HG03378 (cell line): ENCODE measurements around the gene TGIF1.
"Not testable (repeated sequence)": the region's sequence is repeated elsewhere in the genome, so short reads cannot be mapped to it uniquely, and the experiment has no call there.

Experiments used
- ATAC-seq: cut with Tn5 transposase; IDR thresholded peaks from one replicate; pipeline ENCODE4 v1.9.1; 2021; ENCODE audit warnings: mild to moderate bottlenecking, moderate library complexity; ENCODE audit not compliant: unreplicated experiment

Gene TGIF1

DNA sequence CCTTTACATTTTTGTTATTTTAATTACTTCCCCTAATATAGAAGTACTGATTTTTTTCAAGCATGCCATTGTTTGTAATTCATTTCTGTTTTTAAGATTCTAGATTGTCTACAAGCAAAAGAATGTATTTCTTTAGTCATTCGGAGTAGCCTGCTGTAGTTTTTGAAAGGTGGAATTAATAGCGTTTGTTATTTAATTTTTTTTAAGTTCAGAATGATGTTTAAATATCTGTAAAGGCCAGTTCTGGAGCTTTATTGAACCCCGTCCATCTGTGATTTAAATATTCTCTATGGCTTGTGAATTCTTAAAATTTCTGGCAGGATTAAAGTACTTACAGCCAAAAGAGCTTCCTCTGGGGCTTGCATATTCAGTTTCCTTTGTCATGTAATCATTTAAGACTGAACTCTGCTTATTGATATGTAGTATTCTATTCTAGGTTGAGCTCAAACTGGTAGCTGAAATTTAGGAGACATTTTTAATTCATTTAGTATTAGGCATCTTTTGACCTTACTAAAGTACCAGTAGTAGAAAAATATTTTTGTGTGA, 5.2 kb downstream of the TGIF1 start:
- ATAC-seq: no peak

DNA sequence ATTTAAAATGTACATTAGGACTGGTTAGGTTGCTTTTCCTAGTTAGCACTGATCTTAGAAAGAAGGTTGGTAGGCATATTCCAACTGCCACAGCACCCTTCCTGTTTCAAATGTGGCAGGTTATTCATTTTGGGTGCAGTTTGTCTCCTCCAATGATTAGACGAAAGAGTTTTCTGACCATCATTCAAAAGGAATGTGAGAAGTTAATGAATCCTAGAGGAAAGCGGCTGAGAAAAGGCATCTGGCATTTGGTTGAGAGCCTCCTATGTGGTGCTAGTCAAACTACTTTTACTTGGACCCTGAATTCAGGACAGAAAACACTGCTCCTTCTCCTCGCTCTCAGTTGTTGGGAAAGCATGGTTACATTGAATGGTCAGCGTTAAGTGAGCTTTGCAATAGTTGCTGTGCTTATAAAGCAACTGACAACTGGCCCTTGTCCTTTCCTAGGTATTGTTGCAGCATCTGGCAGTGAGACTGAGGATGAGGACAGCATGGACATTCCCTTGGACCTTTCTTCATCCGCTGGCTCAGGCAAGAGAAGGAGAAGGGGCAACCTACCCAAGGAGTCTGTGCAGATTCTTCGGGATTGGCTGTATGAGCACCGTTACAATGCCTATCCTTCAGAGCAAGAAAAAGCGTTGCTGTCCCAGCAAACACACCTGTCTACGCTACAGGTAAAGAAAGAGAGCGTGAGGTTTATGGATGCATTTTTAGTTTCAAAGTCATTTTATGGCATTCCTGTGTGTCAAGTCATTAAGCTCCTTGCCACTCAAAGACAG, 6.1 kb downstream of the TGIF1 start:
- no peak for ATAC-seq

DNA sequence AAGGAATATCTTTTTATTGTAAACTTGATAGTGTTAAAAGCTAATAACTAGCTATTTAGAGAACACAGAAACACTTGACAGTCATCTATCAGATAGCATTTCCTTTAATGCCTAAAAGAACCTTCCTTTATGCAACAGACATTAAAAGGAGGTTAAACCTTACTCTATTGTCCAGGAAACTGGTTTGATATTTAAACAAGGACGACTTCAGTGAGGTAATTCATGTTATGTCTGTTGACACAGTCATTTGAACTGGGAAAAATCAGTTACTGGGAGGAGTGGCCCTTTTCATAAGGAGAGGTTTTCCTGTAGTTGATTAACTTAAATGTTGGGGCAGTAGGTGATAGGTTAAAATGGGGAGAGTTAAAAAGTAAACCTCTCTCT, 6.7 kb downstream of the TGIF1 start:
- no peak for ATAC-seq

DNA sequence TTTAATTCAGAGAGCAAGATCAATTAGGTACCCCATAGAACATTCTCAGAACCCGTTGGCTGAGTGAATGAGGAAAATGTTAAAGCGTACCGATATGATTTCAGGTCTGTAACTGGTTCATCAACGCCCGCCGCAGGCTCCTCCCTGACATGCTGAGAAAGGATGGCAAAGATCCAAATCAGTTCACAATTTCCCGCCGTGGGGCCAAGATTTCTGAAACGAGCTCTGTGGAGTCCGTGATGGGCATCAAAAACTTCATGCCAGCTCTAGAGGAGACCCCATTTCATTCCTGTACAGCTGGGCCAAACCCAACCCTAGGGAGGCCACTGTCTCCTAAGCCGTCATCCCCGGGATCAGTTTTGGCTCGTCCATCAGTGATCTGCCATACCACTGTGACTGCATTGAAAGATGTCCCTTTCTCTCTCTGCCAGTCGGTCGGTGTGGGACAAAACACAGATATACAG, 7.3 kb downstream of the TGIF1 start:
- ATAC-seq: no peak

DNA sequence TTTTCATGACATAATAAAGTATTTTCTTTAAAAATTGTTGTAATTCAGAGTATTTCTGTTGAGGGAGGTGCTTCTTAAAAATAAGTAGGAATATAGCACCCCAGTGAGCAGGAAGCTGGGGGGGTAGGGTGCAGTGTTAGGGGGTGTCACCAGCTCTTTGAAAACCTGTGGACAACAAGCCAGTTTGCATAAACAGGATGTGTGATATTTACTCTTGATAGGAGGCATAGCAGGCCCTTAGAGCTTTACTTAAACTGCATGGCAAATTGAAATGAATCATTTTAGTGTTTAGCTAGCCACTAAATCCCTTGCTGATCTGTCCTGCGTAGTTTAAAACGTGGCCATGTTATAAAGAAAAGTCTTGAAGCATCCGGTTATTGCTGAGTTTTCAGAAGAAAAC, 8.4 kb downstream of the TGIF1 start:
- no peak for ATAC-seq

DNA sequence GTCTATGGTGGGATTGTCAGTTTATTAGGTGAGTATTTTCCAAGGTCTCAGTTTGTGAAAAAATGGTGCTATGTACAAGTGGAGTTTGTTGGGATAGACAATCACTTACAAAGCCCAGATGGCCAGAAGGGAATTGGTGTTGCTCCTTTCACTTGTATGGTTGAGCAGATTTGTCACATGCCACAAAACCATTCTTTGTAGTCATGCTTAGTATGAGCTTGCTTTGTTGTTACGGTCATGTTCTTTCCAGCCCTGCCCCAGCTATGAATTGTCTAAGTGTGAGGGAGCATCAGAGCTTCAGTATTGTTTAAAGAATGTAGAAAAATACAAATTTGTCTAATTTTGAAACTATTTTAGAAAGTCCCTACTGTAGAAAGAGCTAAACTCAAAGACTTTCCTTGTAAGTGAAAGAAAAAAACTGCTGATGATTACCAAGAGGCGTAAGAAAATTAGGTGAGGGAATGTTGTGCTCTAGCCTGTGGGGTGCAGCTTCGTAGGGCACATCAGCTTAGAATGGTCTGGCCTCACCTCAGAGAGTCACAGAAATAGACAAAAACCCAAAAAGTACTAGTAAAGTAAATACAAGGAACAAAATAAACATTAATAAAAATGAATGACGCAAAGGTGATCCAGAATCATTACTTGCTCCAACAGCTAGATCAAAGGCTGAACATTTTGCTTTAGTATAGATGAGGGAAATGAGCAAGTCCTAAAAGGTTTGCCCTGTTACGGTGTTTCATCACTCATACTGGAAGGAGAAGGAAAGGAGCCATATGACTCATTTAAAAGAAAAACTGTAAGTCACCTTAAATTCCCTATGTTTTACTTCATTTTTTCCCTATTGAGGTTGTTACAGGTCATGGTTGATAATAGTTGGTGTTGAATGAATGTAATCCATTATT, 9.2 kb downstream of the TGIF1 start:
- ATAC-seq: peak; percentile 43

DNA sequence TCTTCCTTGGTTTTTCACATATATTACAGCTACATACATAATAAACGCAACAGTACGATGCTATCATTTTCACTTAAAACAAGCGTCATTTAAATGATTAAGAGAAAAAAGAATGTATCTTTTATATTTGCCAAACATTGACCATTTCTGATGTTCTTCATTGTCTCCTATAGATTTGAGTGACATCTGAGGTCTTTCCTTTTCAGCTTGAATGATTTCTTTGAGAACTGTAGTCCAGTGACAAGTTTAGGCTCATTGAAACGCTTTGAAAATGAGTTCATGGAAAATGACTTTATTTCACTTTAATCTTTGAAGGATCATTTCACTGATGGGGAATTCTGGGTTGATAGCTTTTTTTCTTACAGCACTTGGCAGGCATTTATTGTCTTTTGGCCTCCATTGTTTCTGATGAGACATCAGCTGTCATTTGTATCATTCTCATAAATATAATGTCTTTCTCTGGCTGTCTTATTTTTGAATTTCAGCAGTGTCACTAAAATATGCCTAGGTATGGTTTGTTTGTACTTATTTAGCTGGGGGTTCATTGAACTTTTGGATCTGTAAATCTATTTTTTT, 10.9 kb downstream of the TGIF1 start:
- ATAC-seq: no peak

DNA sequence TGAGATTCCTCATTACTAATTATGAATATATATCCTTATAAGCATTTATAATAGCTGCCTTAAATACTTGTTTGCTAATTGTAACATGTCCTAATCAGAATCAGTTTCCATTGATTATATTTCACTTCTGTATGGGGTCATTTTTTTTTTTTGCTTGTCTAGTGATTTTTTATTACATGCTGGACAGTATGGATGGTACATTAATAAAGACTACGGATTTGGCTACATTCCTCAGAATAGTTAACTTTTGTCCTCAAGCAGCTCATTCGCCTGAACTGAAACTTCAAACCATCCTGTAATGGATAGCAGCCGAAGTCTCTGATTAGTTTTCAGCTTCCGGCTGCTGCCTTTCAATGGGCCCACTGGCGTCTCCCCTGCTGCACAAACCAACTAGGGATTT, 11.7 kb downstream of the TGIF1 start:
- no peak for ATAC-seq

DNA sequence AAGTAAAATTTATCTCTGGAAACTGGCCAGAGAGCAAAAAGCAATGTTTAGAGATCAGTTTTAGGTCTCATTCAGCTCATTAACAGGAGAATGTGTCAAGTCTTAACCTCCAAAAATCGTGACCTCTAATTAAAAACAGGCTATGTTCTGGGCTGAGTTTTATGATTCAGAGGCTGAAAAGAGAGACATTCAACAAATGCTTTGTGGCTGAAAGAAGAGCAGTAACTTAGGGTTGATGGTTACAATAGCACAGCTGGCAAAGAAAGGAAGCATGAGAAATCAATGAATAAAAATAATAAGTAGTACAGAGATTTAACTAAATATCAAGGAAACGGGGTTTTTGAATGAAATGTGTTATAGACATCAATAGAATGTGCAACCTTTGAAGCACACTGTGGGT, 13.1 kb downstream of the TGIF1 start:
- ATAC-seq: no peak

DNA sequence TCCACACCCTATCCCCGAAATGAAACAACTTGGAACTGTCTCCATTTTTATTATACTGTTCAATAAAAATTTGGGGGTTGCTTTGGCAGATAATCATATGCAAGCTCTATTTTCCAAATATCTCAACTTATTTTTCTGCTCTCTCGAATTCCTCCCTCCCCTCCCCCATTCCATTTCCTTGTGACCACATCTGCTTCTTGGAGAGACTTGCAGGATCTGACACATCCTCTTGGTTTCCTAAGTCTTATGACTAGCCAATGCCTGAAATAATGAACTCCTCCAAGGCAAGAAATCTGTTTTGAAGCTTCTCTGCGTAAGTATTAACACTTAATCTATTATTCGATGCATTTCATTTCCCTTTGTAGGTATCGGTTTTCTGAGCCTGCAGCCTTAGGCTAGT, 16.1 kb downstream of the TGIF1 start:
- no peak for ATAC-seq

DNA sequence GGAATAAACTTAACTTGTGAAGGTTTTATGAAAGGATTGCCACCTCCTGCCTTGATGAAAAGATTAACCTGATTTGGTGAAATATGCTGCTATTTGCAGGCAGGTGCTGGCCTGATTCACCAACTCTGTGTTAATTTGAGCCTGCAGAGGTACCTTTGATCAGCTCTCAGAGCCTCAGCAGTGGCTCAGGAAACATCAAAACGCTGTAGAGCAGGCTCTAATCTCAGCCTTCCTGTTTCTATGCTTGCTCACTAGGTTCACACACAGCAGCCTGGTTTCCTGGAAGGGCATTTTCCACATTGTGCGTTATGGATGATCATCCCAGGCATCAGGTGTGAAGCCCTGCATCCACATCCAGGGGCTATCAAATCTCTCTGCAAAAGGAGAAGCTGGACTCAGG, 16.9 kb downstream of the TGIF1 start:
- no peak for ATAC-seq

DNA sequence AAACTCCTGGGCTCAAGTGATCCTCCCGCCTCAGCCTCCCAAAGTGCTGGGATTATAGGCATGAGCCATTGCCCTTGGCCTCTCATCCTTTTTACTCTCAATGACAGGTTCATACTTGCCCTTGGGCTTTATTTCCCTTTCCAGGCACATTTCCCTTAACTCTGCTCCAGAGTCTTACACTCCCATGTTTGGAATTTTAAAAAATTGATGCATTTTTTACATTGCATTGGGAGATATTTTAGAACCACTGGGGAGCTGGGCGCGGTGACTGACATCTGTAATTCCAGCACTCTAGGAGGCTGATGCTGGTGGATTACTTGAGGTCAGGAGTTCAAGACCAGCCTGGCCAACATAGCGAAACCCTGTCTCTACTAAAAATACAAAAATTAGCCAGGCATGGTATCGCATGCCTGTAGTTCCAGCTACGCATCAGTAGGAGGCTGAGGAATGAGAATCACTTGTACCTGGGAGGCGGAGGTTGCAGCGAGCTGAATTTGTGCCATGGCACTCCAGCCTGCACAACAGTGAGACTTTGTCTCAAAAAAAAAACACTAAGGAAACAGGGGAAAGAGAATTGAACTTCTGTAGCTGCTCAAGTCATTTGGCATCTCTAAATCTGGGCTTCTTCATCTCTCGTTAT, 18.2 kb downstream of the TGIF1 start:
- no peak for ATAC-seq

DNA sequence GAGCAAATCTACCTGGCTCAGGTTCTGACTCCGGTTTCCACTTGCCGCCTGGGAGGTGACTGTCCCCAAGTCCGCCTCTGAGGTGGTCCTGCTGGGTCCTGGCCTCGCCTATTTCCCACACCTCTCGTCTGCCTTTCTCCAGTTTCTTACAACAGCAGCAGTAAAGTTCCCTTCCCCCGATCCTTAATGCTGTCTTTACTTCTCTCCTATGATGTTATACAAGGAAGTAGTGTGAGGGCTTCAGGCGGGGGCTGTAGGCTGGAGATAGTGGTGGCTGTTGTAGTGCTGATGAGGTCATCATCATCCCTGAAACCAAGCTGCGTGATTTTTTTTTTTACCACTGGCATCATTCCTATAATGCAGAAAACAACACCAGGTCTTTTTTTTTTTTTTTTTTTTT, 18.9 kb downstream of the TGIF1 start:
- ATAC-seq: no peak

DNA sequence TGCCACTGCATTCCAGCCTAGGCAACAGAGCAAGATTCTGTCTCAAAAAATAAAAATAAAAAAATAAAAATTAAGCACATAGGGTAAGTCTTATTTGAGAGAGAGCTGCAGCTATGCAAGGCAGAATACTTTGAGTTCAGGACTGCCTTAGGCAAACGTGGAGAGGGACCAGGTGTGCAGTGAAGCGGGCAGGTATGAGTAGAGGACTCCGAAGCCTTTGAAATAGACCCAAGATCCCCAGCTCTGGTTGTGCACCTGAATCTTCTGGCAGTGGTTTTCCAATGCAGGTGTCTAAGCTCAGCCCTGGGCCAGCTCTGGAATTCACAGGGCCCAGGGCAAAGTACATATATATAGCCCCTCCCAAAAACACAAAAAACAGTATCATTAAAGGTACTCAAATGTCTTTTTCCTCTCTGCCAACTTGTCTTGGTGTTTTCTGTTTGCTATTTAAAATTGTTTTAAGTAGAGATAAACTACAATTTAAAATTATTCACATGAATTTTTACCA, 21.2 kb downstream of the TGIF1 start:
- no peak for ATAC-seq

DNA sequence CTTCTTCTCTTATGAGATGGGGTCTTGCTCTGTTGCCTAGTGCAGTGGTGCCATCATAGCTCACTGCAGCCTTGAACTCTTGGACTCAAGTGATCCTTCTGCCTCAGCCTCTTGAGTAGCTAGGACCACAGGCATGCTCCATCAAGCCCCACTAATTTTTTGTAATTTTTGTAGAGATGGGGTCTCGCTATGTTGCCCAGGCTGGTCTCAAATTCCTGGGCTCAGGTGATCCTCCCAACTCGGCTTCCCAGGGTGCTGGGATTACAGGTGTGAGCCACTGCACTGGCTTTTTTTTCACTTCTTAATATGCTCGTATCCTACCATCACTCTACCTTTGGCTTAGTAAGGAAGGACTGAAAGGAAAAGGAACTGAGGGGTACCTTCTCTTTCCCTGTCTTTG, 22.1 kb downstream of the TGIF1 start:
- not testable (repeated sequence) for ATAC-seq

DNA sequence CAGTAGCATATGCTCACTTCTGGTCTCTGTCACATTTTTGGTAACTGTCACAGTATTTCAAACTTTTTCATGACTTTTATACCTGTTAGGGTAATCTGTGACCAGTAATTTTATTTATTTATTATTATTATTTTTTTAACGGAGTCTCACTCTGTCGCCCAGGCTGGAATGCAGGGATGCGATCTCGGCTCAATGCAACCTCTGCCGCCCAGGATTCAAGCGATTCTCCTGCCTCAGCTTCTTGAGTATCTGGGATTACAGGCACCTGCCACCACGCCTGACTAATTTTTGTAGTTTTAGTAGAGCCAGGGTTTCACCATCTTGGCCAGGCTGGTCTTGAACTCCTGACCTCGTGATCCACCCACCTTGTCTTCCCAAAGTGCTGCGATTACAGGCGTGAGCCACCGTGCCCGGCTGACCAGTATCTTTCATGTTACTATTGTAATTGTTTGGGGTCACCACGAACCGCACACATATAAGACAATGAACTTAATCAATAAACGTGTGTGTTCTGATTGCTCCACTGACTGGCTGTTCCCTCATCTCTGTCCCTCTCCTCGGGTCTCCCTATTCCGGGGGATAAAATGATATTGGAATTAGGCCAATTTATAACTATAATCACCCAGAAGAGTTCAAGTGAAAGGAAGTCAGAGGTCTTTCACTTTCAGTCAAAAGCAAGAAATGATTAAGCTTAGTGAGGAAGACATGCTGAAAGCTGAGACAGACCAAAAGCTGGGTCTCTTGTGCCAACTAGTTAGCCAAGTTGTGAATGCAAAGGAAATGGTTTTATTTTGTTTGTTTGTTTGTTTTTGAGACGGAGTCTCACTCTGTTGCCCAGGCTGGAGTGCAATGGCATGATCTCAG, 22.9 kb downstream of the TGIF1 start:
- peak; percentile 92 for ATAC-seq

DNA sequence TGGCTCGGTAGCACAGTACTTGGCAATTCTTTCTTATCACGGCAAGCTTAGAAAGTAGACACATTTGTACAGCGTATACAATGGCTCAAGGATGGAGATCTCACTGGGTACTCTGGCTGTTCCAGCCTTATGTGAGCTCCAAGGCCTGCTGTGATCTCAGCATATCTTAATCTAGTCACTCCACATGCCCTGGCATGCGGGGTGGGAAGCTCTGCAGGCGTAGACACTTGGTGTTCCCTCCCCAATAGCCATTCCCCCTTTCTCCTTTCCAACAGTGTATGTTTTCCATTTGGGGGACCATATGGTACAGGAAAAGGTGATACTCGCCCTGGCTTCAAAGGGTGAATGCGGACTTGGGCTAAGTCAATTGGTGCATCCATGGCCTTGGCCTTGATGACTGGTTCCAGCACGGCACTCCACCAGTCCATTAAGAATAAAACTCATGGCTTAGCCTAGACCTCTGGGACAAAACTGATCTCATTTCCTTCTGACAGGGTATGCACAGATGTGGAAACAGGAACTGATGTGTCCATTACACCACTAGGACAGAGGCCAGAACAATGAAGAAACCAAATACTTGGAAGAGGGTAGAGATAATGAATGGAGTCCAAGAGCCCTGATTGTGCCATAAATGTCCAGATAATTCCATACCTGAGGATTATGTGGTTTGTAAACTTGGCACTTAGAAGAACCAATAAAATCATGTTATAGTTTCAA, 28.4 kb downstream of the TGIF1 start:
- no peak for ATAC-seq

DNA sequence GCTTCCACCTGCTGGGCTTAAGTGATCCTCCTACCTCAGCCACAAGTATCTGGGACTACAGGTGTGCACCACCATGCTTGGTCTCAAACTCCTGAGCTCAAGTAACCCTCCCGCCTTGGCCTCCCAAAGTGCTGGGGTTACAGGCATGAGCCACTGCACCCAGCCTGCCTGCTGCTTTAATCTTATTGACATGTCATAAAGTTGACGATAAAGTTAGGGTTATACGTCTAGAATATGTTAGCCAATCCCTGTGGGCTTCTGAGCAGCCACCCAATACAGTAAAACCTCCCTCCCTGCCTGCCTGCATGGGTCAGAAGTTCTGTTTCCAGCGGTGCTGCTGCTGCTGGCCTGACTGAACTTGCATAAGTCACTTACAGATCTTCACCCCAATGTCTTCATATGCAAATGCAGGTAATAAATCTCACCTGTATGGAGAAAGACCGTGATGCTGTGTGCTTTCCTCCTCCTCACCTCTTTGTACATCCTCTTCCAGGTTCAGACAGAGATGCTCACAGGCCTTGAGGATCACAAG, 30.1 kb downstream of the TGIF1 start:
- no peak for ATAC-seq
